HG03571 (cell line): Measurements from ENCODE around the gene NREP.

Source experiments
- ATAC-seq: cut with Tn5 transposase; IDR thresholded peaks from one replicate; pipeline ENCODE4 v1.9.1; 2021; ENCODE audit not compliant: unreplicated experiment

NREP gene, protein sequence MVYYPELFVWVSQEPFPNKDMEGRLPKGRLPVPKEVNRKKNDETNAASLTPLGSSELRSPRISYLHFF

DNA sequence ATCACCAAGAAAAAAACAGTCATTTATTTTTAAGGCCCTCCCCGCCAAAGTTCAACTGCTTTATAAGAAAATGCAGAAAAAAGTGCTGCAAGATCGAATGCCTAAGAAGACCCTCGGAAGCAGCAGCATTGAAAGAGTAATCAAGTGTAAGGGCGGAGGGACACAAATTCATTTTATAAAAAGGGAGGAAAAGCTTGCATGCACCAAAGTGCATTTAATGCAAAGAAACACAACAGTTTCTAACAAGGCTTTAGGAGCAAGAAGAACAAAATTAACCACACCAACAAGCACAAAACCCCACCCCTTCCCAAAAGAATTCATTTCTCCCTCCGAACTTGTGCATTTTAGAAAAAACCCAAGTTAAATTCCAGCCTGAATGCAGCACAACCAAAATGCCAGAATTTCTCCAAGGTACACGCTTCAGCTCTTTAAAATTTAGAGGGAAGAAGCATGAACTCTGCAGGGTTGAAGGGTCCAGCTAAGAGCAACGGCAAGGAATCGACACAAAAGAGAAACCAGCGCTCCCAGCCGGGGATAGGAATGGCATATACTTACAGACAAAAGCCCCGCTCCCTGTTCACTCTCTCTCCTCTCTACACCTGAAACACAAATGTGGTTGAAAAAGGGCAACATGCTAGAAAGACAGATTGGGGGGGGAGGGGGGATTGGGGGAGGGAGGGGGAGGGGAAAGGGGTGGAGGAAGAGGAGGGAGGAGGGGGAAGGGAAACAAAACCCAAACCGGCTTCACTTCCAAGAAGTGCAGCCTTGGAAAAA is at the start of gene NREP:
TSS of gene NREP (minus strand) at position 614 of the 774 bp plus-strand sequence. CDS start 1,422 bp downstream, outside the sequence.
- peak; percentile 4 for ATAC-seq

- no peak for ATAC-seq
Measured at GRCh38 chr5:111806753-111807152, 49.8 kb upstream of the NREP start.

GRCh38 chr5:111806156-111806555 is 49.2 kb upstream of the NREP start:
- no peak for ATAC-seq

- no peak for ATAC-seq
Measured at GRCh38 chr5:111805071-111805470, 48.1 kb upstream of the NREP start.

DNA sequence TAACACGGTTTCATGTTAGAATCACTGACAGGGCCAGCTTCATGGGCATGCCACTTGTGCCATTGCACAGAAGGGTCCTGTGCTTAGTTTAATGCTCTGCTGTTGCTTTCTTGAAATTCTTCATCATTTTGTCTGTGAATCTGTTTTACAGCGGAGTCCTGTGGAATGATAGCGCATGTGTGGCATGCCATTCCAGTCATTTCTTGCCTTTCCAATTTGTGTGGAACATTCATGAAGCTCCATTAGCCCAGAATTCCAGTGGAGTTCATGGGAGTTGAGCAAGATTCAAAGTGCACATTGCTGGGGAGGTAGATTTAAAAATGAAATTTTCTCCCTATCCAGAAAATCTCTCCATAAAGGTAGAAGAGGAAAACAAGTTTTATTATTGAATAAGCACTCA is 43.4 kb upstream of the NREP start:
- ATAC-seq = no peak

- no peak for ATAC-seq
Measured at GRCh38 chr5:111795142-111795541, 38.1 kb upstream of the NREP start.

DNA sequence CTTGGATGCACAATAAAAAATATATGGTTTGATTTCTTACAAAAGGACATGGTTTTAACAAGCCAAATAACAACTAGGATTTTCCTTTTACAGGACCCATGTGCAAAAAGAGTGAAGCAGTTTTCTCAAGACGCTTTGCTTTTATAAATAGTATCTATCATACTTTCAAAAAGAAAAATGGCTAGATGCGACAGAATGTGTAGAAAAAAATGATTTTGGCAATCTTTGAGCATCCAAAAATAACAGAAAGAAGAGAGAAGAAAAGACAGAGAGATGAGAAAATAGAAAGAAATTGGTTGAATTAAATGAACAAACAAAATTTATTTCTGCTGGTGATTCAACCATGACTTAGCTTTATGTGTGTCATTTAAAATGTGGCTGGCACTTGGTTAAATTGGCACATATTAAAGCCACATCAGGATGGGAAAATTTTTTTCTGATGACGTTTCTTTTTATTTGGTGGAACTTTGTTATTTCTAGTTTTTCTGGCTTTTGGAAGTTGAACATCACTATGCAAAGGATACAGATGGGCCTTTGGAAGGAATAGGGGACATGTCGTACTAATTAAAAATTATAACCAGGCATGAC is 35.6 kb upstream of the NREP start:
- no peak for ATAC-seq

DNA sequence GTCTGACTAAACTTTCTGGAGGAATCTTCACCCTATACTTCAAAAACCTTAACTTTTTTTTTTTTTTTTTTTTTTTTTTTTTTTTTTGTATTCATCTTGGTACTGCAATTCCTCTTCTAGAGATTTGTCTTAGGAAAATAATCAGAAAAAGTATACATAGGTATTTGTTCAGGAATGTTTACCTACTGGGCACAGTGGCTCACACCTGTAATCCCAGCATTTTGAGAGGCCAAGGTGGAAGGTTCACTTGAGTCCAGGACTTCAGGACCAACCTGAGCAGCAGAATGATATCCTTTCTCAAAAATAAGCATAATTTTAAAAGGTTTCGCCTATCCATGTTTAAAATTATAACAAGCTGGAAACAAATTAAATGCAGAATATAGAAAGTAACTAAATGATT is 33.3 kb upstream of the NREP start:
- ATAC-seq = no peak

GRCh38 chr5:111787006-111787405 is 30.0 kb upstream of the NREP start:
- ATAC-seq = no peak

DNA sequence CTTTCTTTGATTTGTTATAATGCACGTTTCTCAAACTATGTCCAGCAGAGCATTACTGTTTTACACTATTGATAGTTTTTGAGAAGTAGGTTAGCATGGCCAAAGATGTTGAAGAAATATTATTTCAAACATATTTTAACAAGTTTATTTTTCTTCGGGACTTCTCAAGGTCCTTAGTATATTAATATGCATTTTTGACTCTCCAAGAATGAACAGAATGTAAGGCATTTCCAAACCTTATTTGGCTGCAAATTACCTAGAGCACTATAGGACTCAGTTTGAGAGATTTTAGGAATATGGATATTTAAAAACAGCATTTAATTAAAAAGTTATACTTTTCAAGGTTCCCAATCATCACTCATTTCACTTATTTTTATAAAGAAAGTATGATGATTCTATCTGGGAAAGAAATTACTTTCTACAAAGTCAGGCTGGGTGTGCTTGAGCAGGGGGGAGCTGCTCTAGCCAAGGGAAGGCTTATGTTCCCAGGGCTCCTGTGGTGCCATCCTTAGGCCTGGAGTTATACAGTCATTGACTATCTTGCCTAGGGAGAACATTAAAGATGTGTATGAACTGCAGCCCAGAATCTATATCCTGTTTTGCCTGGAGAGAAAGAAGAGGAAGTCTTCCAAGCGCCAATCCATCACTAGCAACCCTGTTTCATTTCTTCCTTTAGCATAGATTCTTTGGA is 27.6 kb upstream of the NREP start:
- ATAC-seq = no peak

- no peak for ATAC-seq
Measured at GRCh38 chr5:111783537-111783936, 26.5 kb upstream of the NREP start.

GRCh38 chr5:111782216-111782615 is 25.2 kb upstream of the NREP start:
- ATAC-seq = no peak

- ATAC-seq = no peak
Measured at GRCh38 chr5:111781200-111781599, 24.2 kb upstream of the NREP start.

DNA sequence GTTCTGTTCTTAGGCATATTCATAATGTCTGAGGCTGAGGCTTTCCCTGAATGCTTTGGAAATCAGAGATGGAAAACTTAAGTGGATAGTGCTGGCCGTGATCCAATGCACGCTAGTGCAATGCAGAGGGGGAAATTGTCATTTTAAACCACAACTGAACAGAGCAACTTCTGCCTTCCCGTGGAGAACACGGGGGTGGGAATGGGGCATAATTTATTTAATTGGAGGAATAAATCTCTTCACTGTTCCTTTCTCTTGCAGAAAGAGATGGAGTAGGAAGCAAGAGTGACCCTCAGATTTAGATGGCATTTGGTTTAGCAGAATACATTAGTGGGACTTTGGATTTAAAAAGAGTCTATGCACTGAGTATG is 22.9 kb upstream of the NREP start:
- no peak for ATAC-seq

GRCh38 chr5:111779260-111779921 is 22.4 kb upstream of the NREP start:
- ATAC-seq = no peak

- ATAC-seq = no peak
Measured at GRCh38 chr5:111776913-111777781, 20.2 kb upstream of the NREP start.

DNA sequence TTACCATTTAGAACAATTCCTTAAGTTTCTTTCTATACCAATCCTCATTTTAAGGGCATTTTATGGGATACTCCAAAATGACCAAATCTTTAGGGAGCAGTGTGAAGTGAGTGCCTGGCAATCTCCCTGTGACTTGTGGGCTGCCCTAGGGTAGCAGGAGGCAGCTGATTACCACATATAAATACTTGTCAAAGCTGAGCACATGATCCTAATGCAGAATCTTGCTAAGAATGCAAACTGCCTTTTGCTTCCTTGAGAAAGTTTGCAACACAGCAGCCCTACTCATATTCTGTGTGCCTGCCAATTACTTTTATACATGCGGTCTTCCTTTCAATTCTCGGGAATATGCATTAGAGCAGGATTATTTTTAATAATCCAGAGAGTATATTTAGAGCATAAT is 18.2 kb upstream of the NREP start:
- ATAC-seq = no peak

- no peak for ATAC-seq
Measured at GRCh38 chr5:111774525-111774924, 17.5 kb upstream of the NREP start.

- ATAC-seq = no peak
Measured at GRCh38 chr5:111772456-111773122, 15.6 kb upstream of the NREP start.

- no peak for ATAC-seq
Measured at GRCh38 chr5:111769541-111769940, 12.5 kb upstream of the NREP start.
